22Rv1 (cell line): ENCODE measurements around the gene LAYN.

ENCODE experiments used
- H3K27ac ChIP-seq: fragments of 450-650 bp; 2 replicates; pipeline ENCODE4 v1.5.1; 2017
- CTCF ChIP-seq: fragments of 450-650 bp; IDR thresholded peaks from 2 replicates; pipeline ENCODE4 v1.5.1; 2017; ENCODE audit warnings: mild to moderate bottlenecking
- ZFX ChIP-seq: fragments of 450-650 bp; IDR thresholded peaks from 2 replicates; pipeline ENCODE4 v1.6.1; 2017; ENCODE audit warnings: antibody characterized with exemption, borderline replicate concordance

Gene LAYN

GRCh38 chr11:111554532-111554931 lies 14.0 kb downstream of the LAYN start:
- H3K27ac ChIP-seq: no peak overlapping the region
- no peak for TF ChIP-seq ZFX
- TF ChIP-seq CTCF: no peak

- no peak overlapping the region for H3K27ac ChIP-seq
- TF ChIP-seq ZFX: no peak
- TF ChIP-seq CTCF: no peak
Measured at GRCh38 chr11:111555255-111555654, 14.7 kb downstream of the LAYN start.

- H3K27ac ChIP-seq: no peak overlapping the region
- no peak for TF ChIP-seq CTCF
- no peak for TF ChIP-seq ZFX
Measured at GRCh38 chr11:111557425-111558111, 17.0 kb downstream of the LAYN start.

- TF ChIP-seq CTCF: no peak
- TF ChIP-seq ZFX: no peak
- H3K27ac ChIP-seq: no peak overlapping the region
Measured at GRCh38 chr11:111559800-111560464, 19.4 kb downstream of the LAYN start.

- H3K27ac ChIP-seq: no peak overlapping the region
- no peak for TF ChIP-seq CTCF
- no peak for TF ChIP-seq ZFX
Measured at GRCh38 chr11:111560800-111561199, 20.3 kb downstream of the LAYN start.

GRCh38 chr11:111561306-111561705 lies 20.8 kb downstream of the LAYN start:
- no peak for TF ChIP-seq ZFX
- no peak for TF ChIP-seq CTCF
- no peak overlapping the region for H3K27ac ChIP-seq

- no peak overlapping the region for H3K27ac ChIP-seq
- TF ChIP-seq ZFX (no peak), CTCF (no peak)
Measured at GRCh38 chr11:111561791-111562325, 21.3 kb downstream of the LAYN start.
